HepG2 (cell line): ENCODE results near the gene NDUFS5. TPM values are rescaled to one million over a fixed set of nuclear protein-coding genes. Genes with fewer than 3 reads are reported as not detected.

Experiments
- ADNP ChIP-seq: sonication (generic); formaldehyde crosslinking; IDR thresholded peaks from 2 replicates; pipeline ENCODE4 v1.4.0; 2020; ENCODE audit warnings: missing genetic modification reagents
- ATM ChIP-seq: fragments of 450-650 bp; IDR thresholded peaks from 2 replicates; pipeline ENCODE4 v1.7.1; 2017; ENCODE audit warnings: mild to moderate bottlenecking, borderline replicate concordance
- CEBPB ChIP-seq: IDR thresholded peaks from 2 replicates; pipeline ENCODE4 v1.6.1; 2011; ENCODE audit warnings: low read depth, low read length, improper control_type of control experiment, borderline replicate concordance
- FOSL2 ChIP-seq: sonication (generic); formaldehyde crosslinking; IDR thresholded peaks from 2 replicates; pipeline ENCODE4 v1.4.0; 2020; ENCODE audit warnings: missing genetic modification reagents
- HNF4G ChIP-seq, 2 experiments: sonication (generic) in 1 of 2; formaldehyde crosslinking in 1 of 2; IDR thresholded peaks; 2 replicates each; pipeline versions ENCODE4 v1.4.0 to v1.6.1; 2011 to 2020; ENCODE audit warnings: borderline replicate concordance in 2 of 2, low read depth in 2 of 2, mild to moderate bottlenecking in 2 of 2, low read length in 1 of 2, missing genetic modification reagents in 1 of 2, moderate library complexity in 1 of 2
- HOXD1 ChIP-seq: sonication (generic); formaldehyde crosslinking; IDR thresholded peaks from 2 replicates; pipeline ENCODE4 v1.5.0; 2020; ENCODE audit warnings: missing genetic modification reagents
- KMT2A ChIP-seq: sonication (generic); formaldehyde crosslinking; IDR thresholded peaks from 2 replicates; pipeline ENCODE4 v1.4.0; 2020; ENCODE audit warnings: missing genetic modification reagents
- LCORL ChIP-seq, 2 experiments: fragments of 450-650 bp in 1 of 2; sonication (generic) in 1 of 2; formaldehyde crosslinking in 1 of 2; IDR thresholded peaks; 2 replicates each; pipeline versions ENCODE4 v1.5.0 to v1.6.1; 2017 to 2020; ENCODE audit warnings: antibody characterized with exemption in 1 of 2, missing genetic modification reagents in 1 of 2
- NFATC3 ChIP-seq: sonication (generic); formaldehyde crosslinking; IDR thresholded peaks from 2 replicates; pipeline ENCODE4 v1.5.1; 2020; ENCODE audit warnings: mild to moderate bottlenecking, missing genetic modification reagents
- POGZ ChIP-seq: sonication (generic); formaldehyde crosslinking; IDR thresholded peaks from 2 replicates; pipeline ENCODE4 v1.4.0; 2020; ENCODE audit warnings: mild to moderate bottlenecking, missing genetic modification reagents
- SALL2 ChIP-seq: sonication (generic); formaldehyde crosslinking; IDR thresholded peaks from 2 replicates; pipeline ENCODE4 v1.8.1; 2023; ENCODE audit warnings: mild to moderate bottlenecking, missing genetic modification reagents, inconsistent platforms
- YEATS2 ChIP-seq: sonication (generic); formaldehyde crosslinking; IDR thresholded peaks from 2 replicates; pipeline ENCODE4 v1.4.0; 2020; ENCODE audit warnings: missing genetic modification reagents, borderline replicate concordance
- ZBTB21 ChIP-seq: sonication (generic); formaldehyde crosslinking; IDR thresholded peaks from 2 replicates; pipeline ENCODE4 v1.4.0; 2020; ENCODE audit warnings: missing genetic modification reagents
- ZNF124 ChIP-seq: sonication (generic); formaldehyde crosslinking; IDR thresholded peaks from 2 replicates; pipeline ENCODE4 v1.4.0; 2020; ENCODE audit warnings: missing genetic modification reagents
- ZNF780A ChIP-seq: sonication (generic); formaldehyde crosslinking; IDR thresholded peaks from 2 replicates; pipeline ENCODE4 v1.8.0; 2022; ENCODE audit warnings: mild to moderate bottlenecking, missing genetic modification reagents, moderate library complexity
- polyA plus RNA-seq, 8 experiments: library from polyadenylated mRNA; depleted of rRNA in 3 of 8; stranded (reverse) in 7 of 8; unstranded in 1 of 8; fragments of >200 nt; fragmentation: Illumina TruSeq in 4 of 8; extraction: Trizol in 4 of 8; gene quantifications; 2 replicates each; pipeline versions ENCODE4 v1.2.1 to v1.2.3, GENCODE V29; 2011 to 2016; ENCODE audit warnings: low read depth in 4 of 8, missing spikeins in 1 of 8, mixed read lengths in 1 of 8; ENCODE audit not compliant: insufficient read depth in 1 of 8
- total RNA-seq, 5 experiments: library from RNA; depleted of rRNA; stranded (reverse); fragments of >200 nt; fragmentation: Illumina TruSeq; extraction: Trizol; gene quantifications; 2 replicates each; pipeline ENCODE4 v1.2.3, GENCODE V29; 2016; ENCODE audit warnings: low read depth in 1 of 5
- TF ChIP-seq, protein P1 (sequence below): sonication (generic); formaldehyde crosslinking; IDR thresholded peaks from one replicate; pipeline ENCODE4 v1.5.1; 2020; ENCODE audit warnings: mild to moderate bottlenecking, missing genetic modification reagents; ENCODE audit errors: not compliant biosample characterization
- TF ChIP-seq, protein P2 (sequence below): IDR thresholded peaks from 2 replicates; pipeline ENCODE4 v1.6.1; 2016
- TF ChIP-seq, protein P3 (sequence below): conservative IDR thresholded peaks from 2 replicates; pipeline ENCODE4 v1.6.1; 2018; ENCODE audit warnings: missing genetic modification reagents

NDUFS5 gene
- total and polyA plus RNA-seq, 2 of the 13 experiments (the other 11 are each of a cell fraction or from before 2014, with no cell fraction given) = 263 to 466 TPM

DNA sequence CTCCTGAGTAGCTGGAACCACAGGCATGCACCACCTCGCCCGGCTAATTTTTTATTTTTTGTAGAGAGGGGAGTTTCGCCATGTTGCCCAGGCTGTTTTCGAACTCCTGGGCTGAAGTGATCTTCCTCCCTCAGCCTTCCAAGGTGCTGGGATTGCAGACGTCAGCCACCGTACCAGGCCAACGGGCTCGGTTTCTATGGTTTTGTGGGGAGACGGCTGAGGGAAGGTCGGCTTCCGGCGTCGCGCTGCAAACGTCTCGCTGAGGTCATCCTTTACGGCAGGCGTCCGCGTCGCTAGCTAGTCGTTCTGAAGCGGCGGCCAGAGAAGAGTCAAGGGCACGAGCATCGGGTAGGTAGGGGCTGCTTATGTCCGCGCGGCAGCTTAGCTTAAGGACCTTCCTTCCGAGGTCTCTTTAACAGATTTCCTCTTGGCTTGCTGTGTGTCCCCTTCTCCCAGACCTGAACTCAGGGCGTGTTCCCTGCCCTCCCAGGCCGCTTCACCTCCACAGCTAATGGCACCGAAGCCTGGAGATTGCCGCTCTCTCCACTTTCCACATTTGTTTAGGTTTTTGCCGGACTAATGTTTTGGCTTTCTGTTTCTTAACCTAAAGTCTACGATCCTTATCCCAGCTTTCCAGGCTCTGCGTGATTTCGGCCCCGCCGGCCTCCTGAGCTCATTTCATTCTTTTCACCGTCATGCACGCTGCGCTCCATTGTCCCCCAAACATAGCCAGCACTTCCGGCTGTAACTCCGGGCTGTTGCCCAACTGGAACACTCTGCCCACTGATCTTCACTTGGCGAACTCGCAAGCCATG, at the start of gene NDUFS5 (continued):
- TF ChIP-seq, protein P1, sequence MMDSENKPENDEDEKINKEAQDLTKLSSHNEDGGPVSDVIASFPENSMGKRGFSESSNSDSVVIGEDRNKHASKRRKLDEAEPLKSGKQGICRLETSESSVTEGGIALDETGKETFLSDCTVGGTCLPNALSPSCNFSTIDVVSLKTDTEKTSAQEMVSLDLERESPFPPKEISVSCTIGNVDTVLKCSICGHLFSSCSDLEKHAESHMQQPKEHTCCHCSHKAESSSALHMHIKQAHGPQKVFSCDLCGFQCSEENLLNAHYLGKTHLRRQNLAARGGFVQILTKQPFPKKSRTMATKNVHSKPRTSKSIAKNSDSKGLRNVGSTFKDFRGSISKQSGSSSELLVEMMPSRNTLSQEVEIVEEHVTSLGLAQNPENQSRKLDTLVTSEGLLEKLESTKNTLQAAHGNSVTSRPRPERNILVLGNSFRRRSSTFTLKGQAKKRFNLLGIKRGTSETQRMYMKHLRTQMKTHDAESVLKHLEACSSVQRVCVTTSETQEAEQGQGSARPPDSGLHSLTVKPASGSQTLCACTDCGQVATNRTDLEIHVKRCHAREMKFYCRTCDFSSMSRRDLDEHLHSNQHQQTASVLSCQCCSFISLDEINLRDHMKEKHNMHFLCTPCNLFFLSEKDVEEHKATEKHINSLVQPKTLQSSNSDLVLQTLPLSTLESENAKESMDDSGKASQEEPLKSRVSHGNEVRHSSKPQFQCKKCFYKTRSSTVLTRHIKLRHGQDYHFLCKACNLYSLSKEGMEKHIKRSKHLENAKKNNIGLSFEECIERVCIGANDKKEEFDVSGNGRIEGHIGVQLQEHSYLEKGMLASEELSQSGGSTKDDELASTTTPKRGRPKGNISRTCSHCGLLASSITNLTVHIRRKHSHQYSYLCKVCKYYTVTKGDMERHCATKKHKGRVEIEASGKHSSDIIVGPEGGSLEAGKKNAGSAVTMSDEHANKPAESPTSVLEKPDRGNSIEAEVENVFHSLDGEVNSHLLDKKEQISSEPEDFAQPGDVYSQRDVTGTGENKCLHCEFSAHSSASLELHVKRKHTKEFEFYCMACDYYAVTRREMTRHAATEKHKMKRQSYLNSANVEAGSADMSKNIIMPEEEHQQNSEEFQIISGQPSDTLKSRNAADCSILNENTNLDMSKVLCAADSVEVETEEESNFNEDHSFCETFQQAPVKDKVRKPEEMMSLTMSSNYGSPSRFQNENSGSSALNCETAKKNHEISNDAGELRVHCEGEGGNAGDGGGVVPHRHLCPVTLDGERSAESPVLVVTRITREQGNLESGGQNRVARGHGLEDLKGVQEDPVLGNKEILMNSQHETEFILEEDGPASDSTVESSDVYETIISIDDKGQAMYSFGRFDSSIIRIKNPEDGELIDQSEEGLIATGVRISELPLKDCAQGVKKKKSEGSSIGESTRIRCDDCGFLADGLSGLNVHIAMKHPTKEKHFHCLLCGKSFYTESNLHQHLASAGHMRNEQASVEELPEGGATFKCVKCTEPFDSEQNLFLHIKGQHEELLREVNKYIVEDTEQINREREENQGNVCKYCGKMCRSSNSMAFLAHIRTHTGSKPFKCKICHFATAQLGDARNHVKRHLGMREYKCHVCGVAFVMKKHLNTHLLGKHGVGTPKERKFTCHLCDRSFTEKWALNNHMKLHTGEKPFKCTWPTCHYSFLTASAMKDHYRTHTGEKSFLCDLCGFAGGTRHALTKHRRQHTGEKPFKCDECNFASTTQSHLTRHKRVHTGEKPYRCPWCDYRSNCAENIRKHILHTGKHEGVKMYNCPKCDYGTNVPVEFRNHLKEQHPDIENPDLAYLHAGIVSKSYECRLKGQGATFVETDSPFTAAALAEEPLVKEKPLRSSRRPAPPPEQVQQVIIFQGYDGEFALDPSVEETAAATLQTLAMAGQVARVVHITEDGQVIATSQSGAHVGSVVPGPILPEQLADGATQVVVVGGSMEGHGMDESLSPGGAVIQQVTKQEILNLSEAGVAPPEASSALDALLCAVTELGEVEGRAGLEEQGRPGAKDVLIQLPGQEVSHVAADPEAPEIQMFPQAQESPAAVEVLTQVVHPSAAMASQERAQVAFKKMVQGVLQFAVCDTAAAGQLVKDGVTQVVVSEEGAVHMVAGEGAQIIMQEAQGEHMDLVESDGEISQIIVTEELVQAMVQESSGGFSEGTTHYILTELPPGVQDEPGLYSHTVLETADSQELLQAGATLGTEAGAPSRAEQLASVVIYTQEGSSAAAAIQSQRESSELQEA (CRISPR knock-in tag) = no peak
- peak; percentile 63; the same call in 1 of the 2 replicates for TF ChIP-seq YEATS2 (CRISPR knock-in tag)
- TF ChIP-seq HOXD1 (CRISPR knock-in tag) = no peak
- 0 out of 2 replicates have a peak, but pooled peaks have one; percentile 9 for TF ChIP-seq ADNP (CRISPR knock-in tag)
- peak; percentile 91 for TF ChIP-seq ZBTB21 (CRISPR knock-in tag)
- no peak for TF ChIP-seq LCORL (IDR thresholded peaks at IDR 0.05)
- TF ChIP-seq LCORL (CRISPR knock-in tag; IDR thresholded peaks at IDR 0.05) = peak; percentile 28; the same call in 1 of the 2 replicates
- no peak; the same call in 1 of the 2 replicates for TF ChIP-seq ZNF124 (CRISPR knock-in tag)
- TF ChIP-seq, protein P2, sequence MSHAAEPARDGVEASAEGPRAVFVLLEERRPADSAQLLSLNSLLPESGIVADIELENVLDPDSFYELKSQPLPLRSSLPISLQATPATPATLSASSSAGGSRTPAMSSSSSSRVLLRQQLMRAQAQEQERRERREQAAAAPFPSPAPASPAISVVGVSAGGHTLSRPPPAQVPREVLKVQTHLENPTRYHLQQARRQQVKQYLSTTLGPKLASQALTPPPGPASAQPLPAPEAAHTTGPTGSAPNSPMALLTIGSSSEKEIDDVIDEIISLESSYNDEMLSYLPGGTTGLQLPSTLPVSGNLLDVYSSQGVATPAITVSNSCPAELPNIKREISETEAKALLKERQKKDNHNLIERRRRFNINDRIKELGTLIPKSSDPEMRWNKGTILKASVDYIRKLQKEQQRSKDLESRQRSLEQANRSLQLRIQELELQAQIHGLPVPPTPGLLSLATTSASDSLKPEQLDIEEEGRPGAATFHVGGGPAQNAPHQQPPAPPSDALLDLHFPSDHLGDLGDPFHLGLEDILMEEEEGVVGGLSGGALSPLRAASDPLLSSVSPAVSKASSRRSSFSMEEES = peak; percentile 11; the same call in 1 of the 2 replicates
- TF ChIP-seq ZNF780A (CRISPR knock-in tag) = no peak
- 0 out of 2 replicates have a peak, but pooled peaks have one; percentile 44 for TF ChIP-seq SALL2 (CRISPR knock-in tag)
- TF ChIP-seq CEBPB = peak; percentile 50
- no peak for TF ChIP-seq HNF4G (IDR thresholded peaks at IDR 0.05; ENCODE audit: borderline replicate concordance, low read depth, low read length)
- no peak for TF ChIP-seq HNF4G (CRISPR knock-in tag; IDR thresholded peaks at IDR 0.05; ENCODE audit: borderline replicate concordance, low read depth)
- peak; percentile 95 for TF ChIP-seq KMT2A (CRISPR knock-in tag)
- no peak for TF ChIP-seq NFATC3
- peak; percentile 56; the same call in 1 of the 2 replicates for TF ChIP-seq FOSL2
- TF ChIP-seq POGZ (CRISPR knock-in tag) = peak; percentile 59
- TF ChIP-seq, protein P3, sequence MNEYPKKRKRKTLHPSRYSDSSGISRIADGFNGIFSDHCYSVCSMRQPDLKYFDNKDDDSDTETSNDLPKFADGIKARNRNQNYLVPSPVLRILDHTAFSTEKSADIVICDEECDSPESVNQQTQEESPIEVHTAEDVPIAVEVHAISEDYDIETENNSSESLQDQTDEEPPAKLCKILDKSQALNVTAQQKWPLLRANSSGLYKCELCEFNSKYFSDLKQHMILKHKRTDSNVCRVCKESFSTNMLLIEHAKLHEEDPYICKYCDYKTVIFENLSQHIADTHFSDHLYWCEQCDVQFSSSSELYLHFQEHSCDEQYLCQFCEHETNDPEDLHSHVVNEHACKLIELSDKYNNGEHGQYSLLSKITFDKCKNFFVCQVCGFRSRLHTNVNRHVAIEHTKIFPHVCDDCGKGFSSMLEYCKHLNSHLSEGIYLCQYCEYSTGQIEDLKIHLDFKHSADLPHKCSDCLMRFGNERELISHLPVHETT (CRISPR knock-in tag) = peak; percentile 74
- no peak for TF ChIP-seq ATM
